ENCODE data around the gene SLCO2B1.

GRCh38 chr11:75201771-75202170, 50.9 kb downstream of the SLCO2B1 start:
- TF ChIP-seq, protein P1, sequence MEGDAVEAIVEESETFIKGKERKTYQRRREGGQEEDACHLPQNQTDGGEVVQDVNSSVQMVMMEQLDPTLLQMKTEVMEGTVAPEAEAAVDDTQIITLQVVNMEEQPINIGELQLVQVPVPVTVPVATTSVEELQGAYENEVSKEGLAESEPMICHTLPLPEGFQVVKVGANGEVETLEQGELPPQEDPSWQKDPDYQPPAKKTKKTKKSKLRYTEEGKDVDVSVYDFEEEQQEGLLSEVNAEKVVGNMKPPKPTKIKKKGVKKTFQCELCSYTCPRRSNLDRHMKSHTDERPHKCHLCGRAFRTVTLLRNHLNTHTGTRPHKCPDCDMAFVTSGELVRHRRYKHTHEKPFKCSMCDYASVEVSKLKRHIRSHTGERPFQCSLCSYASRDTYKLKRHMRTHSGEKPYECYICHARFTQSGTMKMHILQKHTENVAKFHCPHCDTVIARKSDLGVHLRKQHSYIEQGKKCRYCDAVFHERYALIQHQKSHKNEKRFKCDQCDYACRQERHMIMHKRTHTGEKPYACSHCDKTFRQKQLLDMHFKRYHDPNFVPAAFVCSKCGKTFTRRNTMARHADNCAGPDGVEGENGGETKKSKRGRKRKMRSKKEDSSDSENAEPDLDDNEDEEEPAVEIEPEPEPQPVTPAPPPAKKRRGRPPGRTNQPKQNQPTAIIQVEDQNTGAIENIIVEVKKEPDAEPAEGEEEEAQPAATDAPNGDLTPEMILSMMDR (conservative IDR thresholded peaks at IDR 0.05; ENCODE audit: low read depth, low read length), result no peak
- TF ChIP-seq EZH2 (IDR thresholded peaks at IDR 0.05; ENCODE audit: borderline replicate concordance, low read depth, low read length, poor library complexity, severe bottlenecking), result no peak

Measured in A673 (cell line).